A549 treated with CpdA at 1 μM for 4 hours (cell line): ENCODE results near the gene MED1. TPM values are rescaled to one million over a fixed set of nuclear protein-coding genes. Genes with fewer than 3 reads are reported as not detected.

ENCODE experiments used
- total RNA-seq: library from RNA; stranded (reverse); fragments of 200-300 nt; extraction: Qiagen RNA extraction; gene quantifications from 5 replicates; pipeline ENCODE4 v1.2.3, GENCODE V29; 2022; ENCODE audit warnings: low read depth

Gene MED1
- 27.1 to 38.2 TPM (median 33.3 TPM) in 5 replicates for total RNA-seq

DNA sequence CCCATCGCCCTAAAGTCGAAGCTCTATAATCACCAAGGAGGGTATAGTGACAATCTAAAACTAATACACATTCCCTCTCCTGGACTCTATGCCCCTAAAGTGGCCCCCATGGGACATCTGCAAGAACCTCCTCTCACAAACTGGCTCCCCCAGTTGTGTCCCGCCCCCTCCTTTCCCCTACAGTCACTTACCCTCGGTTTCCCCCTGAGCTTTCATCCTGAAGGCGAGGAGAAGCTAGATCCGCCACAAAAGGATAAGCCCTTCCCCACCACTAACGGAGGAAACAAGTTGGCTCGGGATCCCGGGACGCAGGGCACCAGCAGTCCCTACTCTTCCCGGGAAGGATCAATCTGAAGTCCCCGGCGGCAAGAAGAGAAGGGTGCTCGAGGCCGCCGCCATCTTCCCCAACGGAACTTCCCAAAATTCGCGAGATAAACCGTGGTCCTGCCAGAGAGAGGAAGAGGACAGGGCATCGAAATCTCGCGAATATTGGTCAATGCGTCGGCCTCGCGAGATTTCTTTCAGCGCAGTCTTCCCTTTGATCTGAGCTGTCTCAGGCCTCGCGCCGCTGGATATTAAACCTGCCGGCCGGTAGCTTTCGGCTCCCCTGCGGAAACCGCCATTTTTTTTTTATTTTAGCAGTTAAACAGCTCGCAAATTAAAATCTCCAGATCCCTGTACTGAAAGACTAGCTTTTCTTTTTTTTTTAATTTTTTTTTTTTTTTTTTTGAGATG lies at the start of gene MED1:
MED1 (minus strand) TSS at position 417 of the 735 bp plus-strand sequence; CDS start at position 216, 201 bp downstream.

GRCh38 chr17:39461113-39461925 lies 10.3 kb upstream of the MED1 start, which contains the start of gene CDK12:
Gene CDK12, plus strand, starts transcription at chr17:39461486. Its CDS starts 586 bp downstream, at chr17:39462072.

GRCh38 chr17:39401412-39402243 lies 49.4 kb downstream of the MED1 start, which contains the start of gene FBXL20:
Gene FBXL20, minus strand, starts transcription at chr17:39401626. Its CDS starts 224 bp downstream, at chr17:39401402.

Other genes starting within 250 kb of the MED1 start
- 0.13 to 0.17 TPM (median 0.14 TPM) in 5 replicates for gene STAC2, start 225.3 kb downstream of the MED1 start, total RNA-seq
- 7.5 to 9.4 TPM (median 8.7 TPM) in 5 replicates for gene FBXL20, start 49.6 kb downstream of the MED1 start, total RNA-seq
- 34.5 to 41.9 TPM (median 38.5 TPM) in 5 replicates for gene CDK12, start 10.2 kb upstream of the MED1 start, total RNA-seq
- 0.03 TPM in 1 of 5 replicates, not detected in the others for gene NEUROD2, start 156.7 kb upstream of the MED1 start, total RNA-seq
- gene PPP1R1B, start 175.7 kb upstream of the MED1 start, total RNA-seq: 0.03 TPM in 1 of 5 replicates, not detected in the others
- gene STARD3, start 185.9 kb upstream of the MED1 start, total RNA-seq: 41.4 to 64.8 TPM (median 59.5 TPM) in 5 replicates
- 0.64 to 1.7 TPM (median 1.1 TPM) in 5 replicates for gene TCAP, start 214.1 kb upstream of the MED1 start, total RNA-seq
- gene PNMT, start 217.2 kb upstream of the MED1 start, total RNA-seq: not detected in 5 replicates
- gene PGAP3, start 236.8 kb upstream of the MED1 start, total RNA-seq: 6.7 to 8.9 TPM (median 7.8 TPM) in 5 replicates
- gene ERBB2, start 248.8 kb upstream of the MED1 start, total RNA-seq: 28.0 to 38.1 TPM (median 32.9 TPM) in 5 replicates